Fibroblast of skin of left quadriceps (primary cell): ENCODE data around the gene LGR4.

Experiments used
- DNase-seq, 2 experiments: peaks; one replicate each; pipeline ENCODE4 v3.0.0-alpha.2; 2013; ENCODE audit warnings: low read depth in 2 of 2

LGR4 gene

GRCh38 chr11:27381238-27381666 is 91.3 kb downstream of the LGR4 start:
- DNase-seq, result no peak

GRCh38 chr11:27380771-27381170 is 91.8 kb downstream of the LGR4 start:
- no peak for DNase-seq

- DNase-seq, result no peak
These were observed 93.1 kb downstream of the LGR4 start for GRCh38 chr11:27379449-27379848.

- no peak for DNase-seq
These were observed 97.2 kb downstream of the LGR4 start for GRCh38 chr11:27375370-27375769.

- DNase-seq, result no peak
These were observed 98.6 kb downstream of the LGR4 start for GRCh38 chr11:27373856-27374602.

- DNase-seq, result no peak
These were observed 99.2 kb downstream of the LGR4 start for GRCh38 chr11:27373392-27373791.

GRCh38 chr11:27372164-27372563 is 100.4 kb downstream of the LGR4 start:
- DNase-seq, result no peak

- no peak for DNase-seq
These were observed 101.1 kb downstream of the LGR4 start for GRCh38 chr11:27371489-27371888.

GRCh38 chr11:27370374-27370773 is 102.2 kb downstream of the LGR4 start:
- no peak for DNase-seq

GRCh38 chr11:27367881-27368280 is 104.7 kb downstream of the LGR4 start:
- DNase-seq, result no peak

GRCh38 chr11:27363576-27364117 is 108.9 kb downstream of the LGR4 start:
- DNase-seq, result no peak

- DNase-seq, result peak; percentile 85
These were observed 109.6 kb downstream of the LGR4 start, which contains the start of gene CCDC34 for GRCh38 chr11:27362749-27363575. CCDC34 (minus strand) TSS chr11:27363215; CDS start chr11:27363194, 21 bp downstream.

- DNase-seq, result no peak
These were observed 110.8 kb downstream of the LGR4 start for GRCh38 chr11:27361649-27362431.

GRCh38 chr11:27358296-27358695 is 114.3 kb downstream of the LGR4 start:
- DNase-seq, result no peak

- DNase-seq, result no peak
These were observed 115.3 kb downstream of the LGR4 start for GRCh38 chr11:27357250-27357649.

GRCh38 chr11:27356624-27357222 is 115.9 kb downstream of the LGR4 start:
- DNase-seq, result no peak

- DNase-seq, result no peak
These were observed 117.0 kb downstream of the LGR4 start for GRCh38 chr11:27355575-27356104.

GRCh38 chr11:27354359-27354965 is 118.1 kb downstream of the LGR4 start:
- DNase-seq, result no peak

GRCh38 chr11:27353593-27354358 is 118.8 kb downstream of the LGR4 start:
- DNase-seq, result no peak

GRCh38 chr11:27352781-27353180 is 119.8 kb downstream of the LGR4 start:
- no peak for DNase-seq
